IPS-11a (cell line): ENCODE results near the gene DHRS13.
A peak's percentile ranks its signal among the peaks of the same experiment; 100 is the strongest.
"Not testable (repeated sequence)": the region's sequence is repeated elsewhere in the genome, so short reads cannot be mapped to it uniquely, and the experiment has no call there.

ENCODE experiments used
- H3K4me3 ChIP-seq: one replicate; pipeline ENCODE4 v1.5.1; 2013; ENCODE audit warnings: low read depth, low read length, control low read depth

DHRS13 gene

GRCh38 chr17:28861393-28862203 is 41.3 kb downstream of the DHRS13 start:
- H3K4me3 ChIP-seq, result no peak overlapping the region

- H3K4me3 ChIP-seq, result no peak overlapping the region
Measured at GRCh38 chr17:28860363-28860808, 42.5 kb downstream of the DHRS13 start.

GRCh38 chr17:28858801-28859355 is 44.0 kb downstream of the DHRS13 start:
- no peak overlapping the region for H3K4me3 ChIP-seq

GRCh38 chr17:28857905-28858800 is 44.7 kb downstream of the DHRS13 start:
- no peak overlapping the region for H3K4me3 ChIP-seq

GRCh38 chr17:28856028-28856574 is 46.8 kb downstream of the DHRS13 start:
- H3K4me3 ChIP-seq, result no peak overlapping the region

- peak overlapping the region; percentile 89 for H3K4me3 ChIP-seq
Measured at GRCh38 chr17:28855336-28855679, 47.6 kb downstream of the DHRS13 start.

- peak within 1 kb of the TSS; percentile 89 for H3K4me3 ChIP-seq
Measured at GRCh38 chr17:28854457-28855335, 48.2 kb downstream of the DHRS13 start, which contains the start of gene ERAL1. TSS of gene ERAL1 (plus strand) at chr17:28855016. CDS start at chr17:28855035, 19 bp downstream.

- H3K4me3 ChIP-seq, result no peak overlapping the region
Measured at GRCh38 chr17:28853295-28853694, 49.6 kb downstream of the DHRS13 start.

GRCh38 chr17:28849281-28849680 is 53.6 kb downstream of the DHRS13 start:
- no peak overlapping the region for H3K4me3 ChIP-seq

- H3K4me3 ChIP-seq, result not testable (repeated sequence)
Measured at GRCh38 chr17:28848667-28849066, 54.2 kb downstream of the DHRS13 start.
